Neutrophil (primary cell): ENCODE measurements around the gene ATXN7.

ENCODE experiments used
- H3K27ac ChIP-seq: fragments of 200-600 bp; sonication (generic); 2 replicates; pipeline ENCODE4 v1.5.1; 2016; ENCODE audit warnings: mild to moderate bottlenecking, moderate library complexity
- H3K27me3 ChIP-seq: fragments of 200-600 bp; sonication (generic); 2 replicates; pipeline ENCODE4 v1.6.0; 2016; ENCODE audit warnings: mild to moderate bottlenecking
- H3K36me3 ChIP-seq: fragments of 200-600 bp; sonication (generic); 2 replicates; pipeline ENCODE4 v1.5.1; 2017
- H3K4me1 ChIP-seq, 2 experiments: fragments of 200-600 bp in 1 of 2; sonication (generic) in 1 of 2; 1 replicate in 1 of 2; 2 replicates in 1 of 2; pipeline versions ENCODE4 v1.5.1 to v1.6.1; 2013 to 2016; ENCODE audit warnings: low read depth in 1 of 2, low read length in 1 of 2, mild to moderate bottlenecking in 1 of 2, moderate library complexity in 1 of 2; ENCODE audit not compliant: control insufficient read depth in 1 of 2, insufficient read depth in 1 of 2
- H3K4me3 ChIP-seq, 2 experiments: fragments of 200-600 bp in 1 of 2; sonication (generic) in 1 of 2; 1 replicate in 1 of 2; 2 replicates in 1 of 2; pipeline ENCODE4 v1.5.1; 2013 to 2016; ENCODE audit warnings: low read depth in 1 of 2, low read length in 1 of 2, mild to moderate bottlenecking in 1 of 2, moderate library complexity in 1 of 2
- H3K9me3 ChIP-seq: fragments of 200-600 bp; sonication (generic); 2 replicates; pipeline ENCODE4 v1.5.1; 2016
- CTCF ChIP-seq: fragments of 200-600 bp; sonication (generic); IDR thresholded peaks from 2 replicates; pipeline ENCODE4 v1.5.1; 2016; ENCODE audit warnings: antibody characterized with exemption

ATXN7 gene

GRCh38 chr3:63998852-63999754 lies 135.4 kb downstream of the ATXN7 start:
- Histone ChIP-seq H3K36me3 (peaks cover 90% of the 10 kb centered on the region), H3K27ac (no peak overlapping the region), H3K4me3 (no peak overlapping the region), H3K27me3 (no peaks in the 10 kb centered on the region), H3K4me1 (peaks cover 13 to 14% of the 10 kb centered on the region in 2 experiments), H3K9me3 (no peaks in the 10 kb centered on the region)
- no peak for TF ChIP-seq CTCF

GRCh38 chr3:64000453-64001055 lies 136.9 kb downstream of the ATXN7 start:
- peaks cover 90% of the 10 kb centered on the region for H3K36me3 ChIP-seq

GRCh38 chr3:64002233-64002632 lies 138.6 kb downstream of the ATXN7 start:
- Histone ChIP-seq H3K27me3 (no peaks in the 10 kb centered on the region), H3K27ac (no peak overlapping the region), H3K36me3 (peaks cover 90% of the 10 kb centered on the region), H3K4me3 (no peak overlapping the region), H3K9me3 (peaks cover 8% of the 10 kb centered on the region), H3K4me1 (no peaks in the 10 kb centered on the region)
- TF ChIP-seq CTCF: no peak

More at GRCh38 chr3:64000453-64001055, 136.9 kb downstream of the ATXN7 start:
- H3K4me3 ChIP-seq: no peak overlapping the region
- H3K4me1 ChIP-seq: peaks cover 1 to 2% of the 10 kb centered on the region in 2 experiments
- H3K27ac ChIP-seq: no peak overlapping the region
- no peaks in the 10 kb centered on the region for H3K27me3 ChIP-seq
- no peak for TF ChIP-seq CTCF
- no peaks in the 10 kb centered on the region for H3K9me3 ChIP-seq

- Histone ChIP-seq H3K9me3 (peaks cover 8% of the 10 kb centered on the region), H3K27me3 (no peaks in the 10 kb centered on the region), H3K36me3 (peaks cover 90% of the 10 kb centered on the region), H3K4me3 (no peak overlapping the region), H3K27ac (no peak overlapping the region), H3K4me1 (no peaks in the 10 kb centered on the region)
- no peak for TF ChIP-seq CTCF
These were observed 139.9 kb downstream of the ATXN7 start for GRCh38 chr3:64003589-64003988.

- Histone ChIP-seq H3K4me1 (no peaks in the 10 kb centered on the region), H3K27me3 (no peaks in the 10 kb centered on the region), H3K4me3 (no peak overlapping the region), H3K9me3 (peaks cover 8% of the 10 kb centered on the region), H3K27ac (peak overlapping the region; percentile 32), H3K36me3 (peaks cover 91% of the 10 kb centered on the region)
- TF ChIP-seq CTCF: no peak
These were observed 144.3 kb downstream of the ATXN7 start for GRCh38 chr3:64008017-64008416.
